Measurements from ENCODE around the gene TIRAP. TPM values are rescaled to one million over a fixed set of nuclear protein-coding genes. Genes with fewer than 3 reads are reported as not detected.

The TIRAP gene
- 1 to 10 TPM; 5.3 to 9.5 (median 7.6) TPM for total RNA-seq
- 1 to 10 TPM; 4.0 to 5.4 TPM for polyA plus RNA-seq
- long read RNA-seq, donor 1, partial matches to known transcripts, result 1 of 3 reads
- long read RNA-seq, donor 1, other reads (novel, unspliced or antisense), result 1 of 3 reads
- long read RNA-seq, donor 2, partial matches to known transcripts, result 1 of 7 reads
- long read RNA-seq, donor 2, other reads (novel, unspliced or antisense), result 2 of 7 reads
- long read RNA-seq, donor 3, partial matches to known transcripts, result 2 of 4 reads
- long read RNA-seq, donor 3, other reads (novel, unspliced or antisense), result 0 of 4 reads

DNA sequence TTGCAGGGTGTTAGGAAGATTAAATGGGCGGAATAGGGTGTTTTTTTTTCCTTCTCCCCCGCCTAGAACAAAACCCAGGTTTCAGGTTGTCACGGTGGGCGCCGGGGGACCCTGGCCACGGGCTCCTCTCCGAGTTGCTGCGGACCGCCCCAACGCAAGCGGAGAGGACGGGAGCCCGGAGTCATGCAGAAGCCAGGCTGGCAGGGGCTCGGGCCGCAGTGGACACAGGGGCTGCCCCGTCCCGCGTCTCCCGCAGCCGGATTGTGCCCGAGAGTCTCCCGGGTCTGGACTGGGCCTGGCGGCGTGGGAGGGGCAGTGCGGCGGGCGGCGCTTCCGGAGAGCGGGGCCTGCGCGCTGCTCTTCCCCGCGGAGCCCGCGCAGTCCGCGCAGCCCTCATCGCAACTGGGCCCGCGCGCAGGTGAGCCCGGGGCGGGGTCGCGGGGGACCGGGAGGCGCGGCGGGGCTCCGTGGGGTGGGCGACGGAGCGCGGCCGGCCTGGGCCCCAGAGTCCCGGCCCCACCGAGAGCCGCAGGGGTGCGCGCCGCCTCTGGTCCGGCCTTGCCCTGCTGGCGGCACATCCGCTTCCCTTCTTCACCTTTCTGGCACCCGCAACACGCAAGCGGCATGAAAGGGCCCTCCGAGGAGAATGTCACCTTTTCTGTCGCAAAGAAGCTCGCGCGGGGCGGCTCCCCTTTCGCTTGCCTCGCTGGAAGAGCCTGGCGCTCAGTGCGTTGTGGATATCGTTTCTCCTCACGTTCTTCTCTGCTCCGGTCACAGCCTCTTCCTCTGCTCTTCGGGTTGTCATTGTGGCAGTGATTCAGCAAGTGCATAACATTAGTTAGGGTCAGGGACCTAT lies at the start of gene TIRAP:
TSS of gene TIRAP (plus strand) at position 358 of the 856 bp plus-strand sequence. CDS start 7,802 bp downstream, outside the sequence.
- Histone ChIP-seq H3K4me3 (peak within 1 kb of the TSS; percentile 59 to 88 (median 80)), H3K27ac (peak within 1 kb of the TSS; percentile 76 to 97 (median 92)), H3K27me3 (no peaks in the 10 kb centered on the region), H3K36me3 (peaks cover 0 to 17% (median 4%) of the 10 kb centered on the region in 9 donors), H3K9me3 (no peaks in the 10 kb centered on the region), H3K4me1 (peaks cover 0 to 45% (median 9%) of the 10 kb centered on the region in 12 donors)
- WGBS, 4 donors, result 0 to 1% (median 0%) methylated on average over 39 to 82 of the region's 82 CpGs
- intact Hi-C loops (cut with DNase I), result loop anchor here in 2 of 10 donors (1.0 to 2.0 kb wide), 2 partner anchors 14 kb away; partner anchors contain the start of genes FOXRED1 (in 2 of the 2) and SRPRA (in 1 of the 2)
- TF ChIP-seq POLR2A (IDR thresholded peaks at IDR 0.05) (peak in 1 of 2 donors; percentile 67), CTCF (IDR thresholded peaks at IDR 0.05) (peak in 2 of 12 donors; percentile 18 to 29)
- ATAC-seq, result peak; percentile 76 to 92 (median 92)
- peak; percentile 73 to 88 (median 77) for DNase-seq

DNA sequence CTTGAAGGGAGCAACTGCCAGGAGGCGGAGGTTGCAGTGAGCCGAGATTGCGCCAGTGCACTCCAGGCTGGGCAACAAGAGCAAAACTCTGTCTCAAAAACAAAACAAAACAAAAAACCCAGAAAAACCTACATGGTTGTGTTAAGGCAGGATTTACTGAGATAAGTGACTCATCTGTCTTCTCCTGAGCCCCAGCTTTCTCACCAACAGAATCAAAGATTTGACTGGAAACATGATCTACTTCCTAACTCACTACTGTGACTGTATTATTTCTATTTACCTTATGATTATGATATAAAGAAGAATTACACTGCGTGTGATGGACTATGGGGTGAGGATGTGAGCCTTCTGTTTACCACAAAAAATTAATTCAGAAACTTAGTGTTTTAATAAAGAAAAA lies 49.5 kb upstream of the TIRAP start:
- ATAC-seq (no peak), DNase-seq (no peak)
- H3K9me3 ChIP-seq, result no peaks in the 10 kb centered on the region
- no peaks in the 10 kb centered on the region for H3K27me3 ChIP-seq
- H3K4me1 ChIP-seq, result peaks cover 0 to 29% (median 21%) of the 10 kb centered on the region in 12 donors
- intact Hi-C loops (cut with DNase I), result no loop called here
- H3K27ac ChIP-seq, result no peak overlapping the region
- 87 to 98% (median 92%) methylated on average over 4 of the region's 4 CpGs for WGBS, 4 donors
- TF ChIP-seq CTCF (IDR thresholded peaks at IDR 0.05), result no peak
- TF ChIP-seq POLR2A (IDR thresholded peaks at IDR 0.05), result no peak
- peaks cover 0 to 54% (median 24%) of the 10 kb centered on the region in 9 donors for H3K36me3 ChIP-seq
- no peak overlapping the region for H3K4me3 ChIP-seq

GRCh38 chr11:126246636-126247035 lies 36.3 kb upstream of the TIRAP start:
- WGBS, 4 donors, result 66 to 84% (median 79%) methylated on average over 2 of the region's 2 CpGs
- Histone ChIP-seq H3K27ac (no peak overlapping the region), H3K27me3 (no peaks in the 10 kb centered on the region), H3K4me1 (no peaks in the 10 kb centered on the region), H3K4me3 (no peak overlapping the region), H3K36me3 (peaks cover 0 to 72% (median 57%) of the 10 kb centered on the region in 9 donors), H3K9me3 (no peaks in the 10 kb centered on the region)
- ATAC-seq (no peak), DNase-seq (no peak)
- TF ChIP-seq CTCF (IDR thresholded peaks at IDR 0.05) (no peak), POLR2A (IDR thresholded peaks at IDR 0.05) (no peak)
- intact Hi-C loops (cut with DNase I), result no loop called here

GRCh38 chr11:126253265-126253664 lies 29.6 kb upstream of the TIRAP start:
- ATAC-seq, result no peak
- H3K4me1 ChIP-seq, result peaks cover 0 to 9% (median 0%) of the 10 kb centered on the region in 12 donors
- intact Hi-C loops (cut with DNase I), result no loop called here
- no peak for DNase-seq
- H3K27me3 ChIP-seq, result no peaks in the 10 kb centered on the region
- peaks cover 3 to 90% (median 72%) of the 10 kb centered on the region in 9 donors for H3K36me3 ChIP-seq
- no peak overlapping the region for H3K4me3 ChIP-seq
- no peaks in the 10 kb centered on the region for H3K9me3 ChIP-seq
- TF ChIP-seq CTCF (IDR thresholded peaks at IDR 0.05), result no peak
- no peak for TF ChIP-seq POLR2A (IDR thresholded peaks at IDR 0.05)
- 75 to 93% (median 86%) methylated on average over 4 of the region's 4 CpGs for WGBS, 4 donors
- H3K27ac ChIP-seq, result no peak overlapping the region

Data from heart left ventricle (tissue), 16 donors.